ENCODE data around the gene PCDHGB4. TPM values are rescaled to one million over a fixed set of nuclear protein-coding genes. Genes with fewer than 3 reads are reported as not detected.

PCDHGB4 gene
- total RNA-seq, 1 experiment from 2014 or later, result not detected

DNA sequence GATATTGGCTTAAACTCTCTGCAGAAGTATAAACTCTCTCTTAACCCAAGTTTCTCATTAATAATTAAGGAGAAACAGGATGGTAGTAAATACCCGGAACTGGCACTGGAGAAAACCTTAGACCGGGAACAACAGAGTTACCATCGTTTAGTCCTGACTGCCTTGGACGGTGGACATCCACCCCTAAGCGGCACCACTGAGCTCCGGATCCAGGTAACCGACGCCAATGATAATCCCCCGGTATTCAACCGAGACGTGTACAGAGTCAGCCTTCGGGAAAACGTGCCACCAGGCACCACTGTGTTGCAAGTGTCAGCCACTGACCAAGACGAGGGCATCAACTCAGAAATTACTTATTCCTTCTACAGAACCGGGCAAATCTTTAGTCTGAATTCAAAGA lies 11.1 kb downstream of the PCDHGB4 start:
- no TSS peak for BruUV-seq (replicated peaks)
- CTCF ChIA-PET, result no interaction called here

DNA sequence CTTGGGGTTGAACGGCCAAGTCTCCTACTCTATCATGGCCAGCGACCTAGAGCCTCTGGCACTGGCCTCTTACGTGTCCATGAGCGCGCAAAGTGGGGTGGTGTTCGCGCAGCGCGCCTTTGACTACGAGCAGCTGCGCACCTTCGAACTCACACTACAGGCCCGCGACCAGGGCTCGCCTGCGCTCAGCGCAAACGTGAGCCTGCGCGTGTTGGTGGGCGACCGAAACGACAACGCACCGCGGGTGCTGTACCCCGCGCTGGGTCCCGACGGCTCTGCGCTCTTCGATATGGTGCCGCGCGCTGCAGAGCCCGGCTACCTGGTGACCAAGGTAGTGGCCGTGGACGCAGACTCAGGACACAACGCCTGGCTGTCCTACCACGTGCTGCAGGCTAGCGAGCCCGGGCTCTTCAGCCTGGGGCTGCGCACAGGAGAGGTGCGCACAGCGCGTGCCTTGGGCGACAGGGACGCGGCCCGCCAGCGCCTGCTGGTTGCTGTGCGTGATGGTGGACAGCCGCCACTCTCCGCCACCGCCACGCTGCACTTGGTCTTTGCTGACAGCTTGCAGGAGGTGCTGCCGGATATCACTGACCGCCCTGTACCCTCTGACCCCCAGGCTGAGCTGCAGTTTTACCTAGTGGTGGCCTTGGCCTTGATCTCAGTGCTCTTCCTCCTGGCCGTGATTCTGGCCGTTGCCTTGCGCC lies 12.2 kb downstream of the PCDHGB4 start:
- CTCF ChIA-PET, result no interaction called here

More for the DNA sequence above, 11.1 kb downstream of the PCDHGB4 start:
- Histone ChIP-seq H3K4me2 (no peak overlapping the region), H3K9me2 (ENCODE audit: insufficient read depth) (no peaks in the 10 kb centered on the region), H3K4me1 (replicated peaks; ENCODE audit: insufficient read depth) (no peaks in the 10 kb centered on the region), H3F3A (ENCODE audit: insufficient read depth, low read depth) (no peaks in the 10 kb centered on the region), H3K27ac (no peak overlapping the region), H3K36me3 (ENCODE audit: low read depth) (no peaks in the 10 kb centered on the region), H3K9me3 (ENCODE audit: insufficient read depth, low read depth) (no peaks in the 10 kb centered on the region), H4K20me1 (ENCODE audit: insufficient read depth) (no peaks in the 10 kb centered on the region), H2AFZ (no peak overlapping the region), H3K79me2 (ENCODE audit: low read depth) (no peaks in the 10 kb centered on the region), H3K27me3 (ENCODE audit: insufficient read depth, low read depth) (peaks cover 36% of the 10 kb centered on the region), H3K4me3 (no peak overlapping the region)
- intact Hi-C loops (cut with micrococcal nuclease; ENCODE audit: unreplicated experiment), result no loop called here
- no peak for DNase-seq
- TF ChIP-seq EZH2 (IDR thresholded peaks at IDR 0.05; ENCODE audit: low read depth), result no peak
- TF ChIP-seq, protein P1, sequence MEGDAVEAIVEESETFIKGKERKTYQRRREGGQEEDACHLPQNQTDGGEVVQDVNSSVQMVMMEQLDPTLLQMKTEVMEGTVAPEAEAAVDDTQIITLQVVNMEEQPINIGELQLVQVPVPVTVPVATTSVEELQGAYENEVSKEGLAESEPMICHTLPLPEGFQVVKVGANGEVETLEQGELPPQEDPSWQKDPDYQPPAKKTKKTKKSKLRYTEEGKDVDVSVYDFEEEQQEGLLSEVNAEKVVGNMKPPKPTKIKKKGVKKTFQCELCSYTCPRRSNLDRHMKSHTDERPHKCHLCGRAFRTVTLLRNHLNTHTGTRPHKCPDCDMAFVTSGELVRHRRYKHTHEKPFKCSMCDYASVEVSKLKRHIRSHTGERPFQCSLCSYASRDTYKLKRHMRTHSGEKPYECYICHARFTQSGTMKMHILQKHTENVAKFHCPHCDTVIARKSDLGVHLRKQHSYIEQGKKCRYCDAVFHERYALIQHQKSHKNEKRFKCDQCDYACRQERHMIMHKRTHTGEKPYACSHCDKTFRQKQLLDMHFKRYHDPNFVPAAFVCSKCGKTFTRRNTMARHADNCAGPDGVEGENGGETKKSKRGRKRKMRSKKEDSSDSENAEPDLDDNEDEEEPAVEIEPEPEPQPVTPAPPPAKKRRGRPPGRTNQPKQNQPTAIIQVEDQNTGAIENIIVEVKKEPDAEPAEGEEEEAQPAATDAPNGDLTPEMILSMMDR (conservative IDR thresholded peaks at IDR 0.05), result no peak
- POLR2A ChIA-PET (ENCODE audit: unreplicated experiment), result no interaction called here

DNA sequence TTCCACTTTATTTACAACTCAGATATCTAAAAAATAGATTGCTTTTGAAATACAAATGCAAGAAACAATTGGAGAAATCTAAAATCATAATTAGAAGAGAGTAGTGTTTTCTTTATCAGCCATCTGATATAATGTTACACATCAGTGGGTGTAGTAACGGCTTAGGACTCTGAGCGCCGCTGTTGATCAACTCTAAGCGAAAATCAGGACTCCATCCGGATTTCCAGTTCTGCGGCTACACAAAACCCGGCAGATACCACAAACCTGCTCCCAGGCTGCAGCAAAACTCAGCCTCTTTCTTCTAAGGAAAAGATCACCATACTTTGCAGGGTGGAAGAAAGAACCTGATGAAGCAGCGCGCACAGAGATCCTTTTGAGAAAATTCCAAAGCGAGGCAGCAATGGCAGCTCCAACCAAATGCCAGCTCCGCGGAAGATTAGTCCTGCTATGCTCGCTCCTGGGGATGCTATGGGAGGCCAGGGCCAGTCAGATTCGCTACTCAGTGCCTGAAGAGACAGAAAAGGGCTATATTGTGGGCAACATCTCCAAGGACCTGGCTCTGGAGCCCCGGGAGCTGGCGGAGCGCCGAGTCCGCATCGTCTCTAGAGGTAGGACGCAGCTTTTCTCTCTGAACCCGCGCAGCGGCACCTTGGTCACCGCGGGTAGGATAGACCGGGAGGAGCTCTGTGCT lies 15.2 kb downstream of the PCDHGB4 start, which contains the start of gene PCDHGA9:
TSS of gene PCDHGA9 (plus strand) at position 226 of the 691 bp plus-strand sequence. CDS start at position 401, 175 bp downstream.
- Histone ChIP-seq H3K4me2 (0 out of 2 replicates have a peak within 1 kb of the TSS, but pooled peaks have one; percentile 13), H3K4me3 (no peak within 1 kb of the TSS)
- BruUV-seq (replicated peaks), result no TSS peak

More for the DNA sequence above, 12.2 kb downstream of the PCDHGB4 start:
- no peak overlapping the region for H3K4me2 ChIP-seq
- peaks cover 47% of the 10 kb centered on the region for H3K27me3 ChIP-seq (ENCODE audit: insufficient read depth, low read depth)
- H3K4me3 ChIP-seq, result no peak overlapping the region
- H3K4me1 ChIP-seq (replicated peaks; ENCODE audit: insufficient read depth), result no peaks in the 10 kb centered on the region
- H3K27ac ChIP-seq, result no peak overlapping the region
- H3F3A ChIP-seq (ENCODE audit: insufficient read depth, low read depth), result no peaks in the 10 kb centered on the region
- POLR2A ChIA-PET (ENCODE audit: unreplicated experiment), result no interaction called here
- H3K36me3 ChIP-seq (ENCODE audit: low read depth), result no peaks in the 10 kb centered on the region
- no peak for DNase-seq
- H3K79me2 ChIP-seq (ENCODE audit: low read depth), result no peaks in the 10 kb centered on the region
- H3K9me2 ChIP-seq (ENCODE audit: insufficient read depth), result no peaks in the 10 kb centered on the region
- no peaks in the 10 kb centered on the region for H4K20me1 ChIP-seq (ENCODE audit: insufficient read depth)
- no peak overlapping the region for H2AFZ ChIP-seq
- no TSS peak for BruUV-seq (replicated peaks)
- TF ChIP-seq EZH2 (IDR thresholded peaks at IDR 0.05; ENCODE audit: low read depth), result no peak
- TF ChIP-seq, protein P1 (conservative IDR thresholded peaks at IDR 0.05), result no peak
- intact Hi-C loops (cut with micrococcal nuclease; ENCODE audit: unreplicated experiment), result no loop called here
- H3K9me3 ChIP-seq (ENCODE audit: insufficient read depth, low read depth), result no peaks in the 10 kb centered on the region

More for the DNA sequence above, 15.2 kb downstream of the PCDHGB4 start, which contains the start of gene PCDHGA9:
- H3F3A ChIP-seq (ENCODE audit: insufficient read depth, low read depth), result no peaks in the 10 kb centered on the region
- intact Hi-C loops (cut with micrococcal nuclease; ENCODE audit: unreplicated experiment), result no loop called here
- H4K20me1 ChIP-seq (ENCODE audit: insufficient read depth), result no peaks in the 10 kb centered on the region
- ChIA-PET CTCF (no interaction called here), POLR2A (ENCODE audit: unreplicated experiment) (no interaction called here)
- no peaks in the 10 kb centered on the region for H3K79me2 ChIP-seq (ENCODE audit: low read depth)
- no peak for TF ChIP-seq EZH2 (IDR thresholded peaks at IDR 0.05; ENCODE audit: low read depth)
- TF ChIP-seq, protein P1 (conservative IDR thresholded peaks at IDR 0.05), result peak; percentile 69
- H2AFZ ChIP-seq, result no peak within 1 kb of the TSS
- H3K27me3 ChIP-seq (ENCODE audit: insufficient read depth, low read depth), result peaks cover 53% of the 10 kb centered on the region
- no peaks in the 10 kb centered on the region for H3K9me3 ChIP-seq (ENCODE audit: insufficient read depth, low read depth)
- H3K4me1 ChIP-seq (replicated peaks; ENCODE audit: insufficient read depth), result no peaks in the 10 kb centered on the region
- no peaks in the 10 kb centered on the region for H3K36me3 ChIP-seq (ENCODE audit: low read depth)
- no peaks in the 10 kb centered on the region for H3K9me2 ChIP-seq (ENCODE audit: insufficient read depth)
- H3K27ac ChIP-seq, result no peak within 1 kb of the TSS
- peak in 1 of 2 experiments; percentile 10 for DNase-seq

All from PC-9 (cell line).